ENCODE results near the gene MMP2. TPM values are rescaled to one million over a fixed set of nuclear protein-coding genes. Genes with fewer than 3 reads are reported as not detected.

The MMP2 gene
- total and polyA plus RNA-seq, 2 of the 13 experiments (the other 11 are each of a cell fraction or from before 2014, with no cell fraction given): 0.31 to 1.3 TPM

GRCh38 chr16:55433030-55433429 lies 46.0 kb upstream of the MMP2 start:
- Histone ChIP-seq H3K9me3 (ENCODE audit: low read length) (no peaks in the 10 kb centered on the region), H3K27me3 (ENCODE audit: control insufficient read depth in 1 of 2, insufficient read depth in 2 of 2, low read length in 2 of 2) (peaks cover 0 to 8% of the 10 kb centered on the region in 2 experiments; a peak in 1 of 5 replicates), H2AFZ (ENCODE audit: low read length) (no peak overlapping the region), H3K27ac (ENCODE audit: extremely low read length, insufficient read depth, low read length) (no peak overlapping the region), H3K36me3 (replicated peaks in 1 of 2; ENCODE audit: control insufficient read depth in 1 of 2, insufficient read depth in 2 of 2, low read length in 2 of 2) (no peaks in the 10 kb centered on the region), H3K9ac (ENCODE audit: insufficient read depth, low read depth, low read length) (no peak overlapping the region), H3K79me2 (ENCODE audit: insufficient read depth, low read length) (no peaks in the 10 kb centered on the region), H3K4me3 (replicated peaks in 1 of 3; ENCODE audit: insufficient read depth in 1 of 3, low read depth in 2 of 3, low read length in 3 of 3) (no peak overlapping the region), H3K4me1 (ENCODE audit: insufficient read depth, low read length) (peaks cover 9% of the 10 kb centered on the region; the same call in 1 of the 2 replicates), H4K20me1 (ENCODE audit: insufficient read depth, low read length) (no peaks in the 10 kb centered on the region), H3K4me2 (ENCODE audit: low read depth, low read length) (no peak overlapping the region)
- 9% methylated on average over 5 of the region's 5 CpGs for WGBS (ENCODE audit: low lambda C conversion rate)
- DNase-seq (ENCODE audit: low spot score): peak; percentile 42
- ATAC-seq: no peak
- FAIRE-seq: peak; percentile 26
- no TSS peak for BruUV-seq (replicated peaks)
- POLR2A ChIA-PET: no interaction called here
- TF ChIP-seq RFX1 (IDR thresholded peaks at IDR 0.05) (no peak), HNF4G (IDR thresholded peaks at IDR 0.05; ENCODE audit: borderline replicate concordance, low read depth, low read length) (peak; percentile 31; the same call in 1 of the 2 replicates), HNF4G (CRISPR knock-in tag; IDR thresholded peaks at IDR 0.05; ENCODE audit: borderline replicate concordance, low read depth) (no peak), HNF4A (CRISPR knock-in tag; IDR thresholded peaks at IDR 0.05) (peak; percentile 45), NFE2 (CRISPR knock-in tag; IDR thresholded peaks at IDR 0.05) (no peak), ZBTB42 (CRISPR knock-in tag; IDR thresholded peaks at IDR 0.05) (no peak), ZFYVE20 (CRISPR knock-in tag; IDR thresholded peaks at IDR 0.05; ENCODE audit: borderline replicate concordance, low read depth) (no peak), PBX2 (CRISPR knock-in tag; IDR thresholded peaks at IDR 0.05) (no peak), ZNF350 (CRISPR knock-in tag; IDR thresholded peaks at IDR 0.05; ENCODE audit: borderline replicate concordance, low read depth) (no peak), YEATS4 (CRISPR knock-in tag; IDR thresholded peaks at IDR 0.05; ENCODE audit: borderline replicate concordance) (no peak), HCFC1 (IDR thresholded peaks at IDR 0.05; ENCODE audit: low read depth, low read length) (no peak), SMAD1 (CRISPR knock-in tag; IDR thresholded peaks at IDR 0.05; ENCODE audit: borderline replicate concordance, low read depth) (no peak), ZNF431 (CRISPR knock-in tag; IDR thresholded peaks at IDR 0.05; ENCODE audit: borderline replicate concordance, low read depth) (no peak), ZFP36L2 (CRISPR knock-in tag; IDR thresholded peaks at IDR 0.05) (no peak)
- TF ChIP-seq, protein P1, sequence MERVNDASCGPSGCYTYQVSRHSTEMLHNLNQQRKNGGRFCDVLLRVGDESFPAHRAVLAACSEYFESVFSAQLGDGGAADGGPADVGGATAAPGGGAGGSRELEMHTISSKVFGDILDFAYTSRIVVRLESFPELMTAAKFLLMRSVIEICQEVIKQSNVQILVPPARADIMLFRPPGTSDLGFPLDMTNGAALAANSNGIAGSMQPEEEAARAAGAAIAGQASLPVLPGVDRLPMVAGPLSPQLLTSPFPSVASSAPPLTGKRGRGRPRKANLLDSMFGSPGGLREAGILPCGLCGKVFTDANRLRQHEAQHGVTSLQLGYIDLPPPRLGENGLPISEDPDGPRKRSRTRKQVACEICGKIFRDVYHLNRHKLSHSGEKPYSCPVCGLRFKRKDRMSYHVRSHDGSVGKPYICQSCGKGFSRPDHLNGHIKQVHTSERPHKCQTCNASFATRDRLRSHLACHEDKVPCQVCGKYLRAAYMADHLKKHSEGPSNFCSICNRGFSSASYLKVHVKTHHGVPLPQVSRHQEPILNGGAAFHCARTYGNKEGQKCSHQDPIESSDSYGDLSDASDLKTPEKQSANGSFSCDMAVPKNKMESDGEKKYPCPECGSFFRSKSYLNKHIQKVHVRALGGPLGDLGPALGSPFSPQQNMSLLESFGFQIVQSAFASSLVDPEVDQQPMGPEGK (CRISPR knock-in tag; IDR thresholded peaks at IDR 0.05): no peak
- in situ Hi-C loops (cut with HindIII; ENCODE audit: extremely low pct_ligation_motif_present, low pct_unique_long_range_greater_than_20kb): no loop called here
- CTCF ChIA-PET (ENCODE audit: low intra/inter-chr PET ratio, low total read pairs): no interaction called here
- intact Hi-C loops (cut with micrococcal nuclease; ENCODE audit: unreplicated experiment): no loop called here

Data from HepG2 (cell line).